GM18909 (cell line): ENCODE data around the gene FLRT1.

Experiments
- ATAC-seq: cut with Tn5 transposase; IDR thresholded peaks from one replicate; pipeline ENCODE4 v1.9.1; 2021; ENCODE audit warnings: mild to moderate bottlenecking; ENCODE audit not compliant: unreplicated experiment, poor library complexity

Gene FLRT1

GRCh38 chr11:64062185-64063039 is 26.7 kb downstream of the FLRT1 start:
- no peak for ATAC-seq

GRCh38 chr11:64063777-64064176 is 28.0 kb downstream of the FLRT1 start:
- ATAC-seq, result no peak

- ATAC-seq, result no peak
These were observed 28.8 kb downstream of the FLRT1 start for GRCh38 chr11:64064374-64065140.

- no peak for ATAC-seq
These were observed 29.4 kb downstream of the FLRT1 start for GRCh38 chr11:64065141-64065465.

GRCh38 chr11:64065712-64066111 is 30.0 kb downstream of the FLRT1 start:
- no peak for ATAC-seq

- no peak for ATAC-seq
These were observed 31.7 kb downstream of the FLRT1 start for GRCh38 chr11:64067230-64067993.

GRCh38 chr11:64068705-64069400 is 33.1 kb downstream of the FLRT1 start:
- no peak for ATAC-seq

- no peak for ATAC-seq
These were observed 33.9 kb downstream of the FLRT1 start for GRCh38 chr11:64069401-64070313.

- no peak for ATAC-seq
These were observed 34.6 kb downstream of the FLRT1 start for GRCh38 chr11:64070314-64070681.

GRCh38 chr11:64071849-64072248 is 36.1 kb downstream of the FLRT1 start:
- ATAC-seq, result no peak

GRCh38 chr11:64072403-64072802 is 36.7 kb downstream of the FLRT1 start:
- ATAC-seq, result no peak

- ATAC-seq, result no peak
These were observed 37.1 kb downstream of the FLRT1 start for GRCh38 chr11:64072871-64073270.

- ATAC-seq, result no peak
These were observed 37.8 kb downstream of the FLRT1 start for GRCh38 chr11:64073542-64073941.

- no peak for ATAC-seq
These were observed 38.5 kb downstream of the FLRT1 start for GRCh38 chr11:64074239-64074638.

GRCh38 chr11:64076758-64077157 is 41.0 kb downstream of the FLRT1 start:
- ATAC-seq, result no peak

- no peak for ATAC-seq
These were observed 41.9 kb downstream of the FLRT1 start for GRCh38 chr11:64077607-64078006.

GRCh38 chr11:64078284-64078683 is 42.6 kb downstream of the FLRT1 start:
- ATAC-seq, result no peak

GRCh38 chr11:64078905-64079304 is 43.2 kb downstream of the FLRT1 start:
- no peak for ATAC-seq

GRCh38 chr11:64080390-64080789 is 44.7 kb downstream of the FLRT1 start:
- no peak for ATAC-seq
